Endothelial cell of umbilical vein (primary cell): Measurements from ENCODE around the gene ANKRD35. TPM values are rescaled to one million over a fixed set of nuclear protein-coding genes. Genes with fewer than 3 reads are reported as not detected.

Source experiments
- BruUV-seq: library from RNA; stranded (reverse); fragments of 400-500 nt; replicated peaks from 2 replicates; lab custom pipeline; 2021; lab: Mats Ljungman, UMichigan
- CTCF ChIA-PET: fragments of 300-600, 350-600 bp; sonication (Branson Sonifier 250); formaldehyde crosslinking; loops from one replicate; lab custom pipeline; 2021; ENCODE audit warnings: antibody characterized with exemption, inconsistent platforms; lab: Charles Lee
- POLR2A ChIA-PET: fragments of 300-600, 350-600 bp; sonication (Branson Sonifier 250); formaldehyde crosslinking; loops from one replicate; lab custom pipeline; 2021; ENCODE audit warnings: antibody characterized with exemption, inconsistent platforms; lab: Charles Lee
- DNase-seq: peaks from one replicate; pipeline ENCODE4 v3.0.0-alpha.2; 2011; ENCODE audit warnings: low read depth, low spot score
- FAIRE-seq: peaks from 2 replicates; lab custom pipeline; 2011; peaks lifted over from hg19 to GRCh38; lab: Jason Lieb, UNC
- H2AFZ ChIP-seq: 2 replicates; pipeline ENCODE4 v1.6.0; 2012; ENCODE audit warnings: low read depth, low read length, control low read depth, inconsistent platforms
- H3K27ac ChIP-seq: 2 replicates; pipeline ENCODE4 v1.5.1; 2011; ENCODE audit warnings: low read depth, mild to moderate bottlenecking, control low read depth, low read length, moderate library complexity; ENCODE audit not compliant: insufficient read depth
- H3K27me3 ChIP-seq, 2 experiments: 2 replicates each; pipeline versions ENCODE4 v1.6.0 to v1.6.1; 2011; ENCODE audit warnings: low read length in 2 of 2, mixed read lengths in 1 of 2; ENCODE audit not compliant: control insufficient read depth in 2 of 2, insufficient read depth in 2 of 2
- H3K36me3 ChIP-seq, 2 experiments: 2 replicates in 1 of 2; 3 replicates in 1 of 2; pipeline ENCODE4 v1.5.1; 2011; ENCODE audit warnings: low read length in 2 of 2, mild to moderate bottlenecking in 1 of 2, moderate library complexity in 1 of 2; ENCODE audit not compliant: control insufficient read depth in 2 of 2, insufficient read depth in 2 of 2; ENCODE audit errors: extremely low read depth in 1 of 2
- H3K4me1 ChIP-seq: 3 replicates; pipeline ENCODE4 v1.5.1; 2011; ENCODE audit warnings: mild to moderate bottlenecking, low read length; ENCODE audit not compliant: control insufficient read depth, insufficient read depth; ENCODE audit errors: extremely low read depth
- H3K4me2 ChIP-seq: 2 replicates; pipeline ENCODE4 v1.6.1; 2011; ENCODE audit warnings: low read length, control low read depth, mixed read lengths; ENCODE audit not compliant: insufficient read depth
- H3K4me3 ChIP-seq, 3 experiments: fragments of 200-600 bp in 1 of 3; sonication (generic), shearing (Covaris generic) in 1 of 3; replicated peaks in 1 of 3; 2 replicates each; pipeline ENCODE4 v1.5.1; 2011 to 2016; ENCODE audit warnings: control low read depth in 3 of 3, low read length in 3 of 3, mild to moderate bottlenecking in 2 of 3, inconsistent platforms in 1 of 3, low read depth in 1 of 3, moderate library complexity in 1 of 3; ENCODE audit not compliant: insufficient read depth in 1 of 3
- H3K79me2 ChIP-seq: 2 replicates; pipeline ENCODE4 v1.6.0; 2012; ENCODE audit warnings: low read length, inconsistent platforms; ENCODE audit not compliant: control insufficient read depth, insufficient read depth
- H3K9ac ChIP-seq: replicated peaks from 2 replicates; pipeline ENCODE3; 2011; ENCODE audit warnings: low read length, control low read depth; ENCODE audit not compliant: insufficient read depth; ENCODE audit errors: extremely low read depth
- H3K9me1 ChIP-seq: replicated peaks from 3 replicates; pipeline ENCODE4 v1.6.0; 2011; ENCODE audit warnings: mild to moderate bottlenecking, low read length; ENCODE audit not compliant: control insufficient read depth, insufficient read depth; ENCODE audit errors: extremely low read depth
- H3K9me3 ChIP-seq: replicated peaks from 2 replicates; pipeline ENCODE4 v1.5.1; 2012; ENCODE audit warnings: low read length, inconsistent platforms; ENCODE audit not compliant: control insufficient read depth, insufficient read depth
- H4K20me1 ChIP-seq: replicated peaks from 2 replicates; pipeline ENCODE3; 2011; ENCODE audit warnings: mild to moderate bottlenecking, low read length; ENCODE audit not compliant: control insufficient read depth, insufficient read depth; ENCODE audit errors: extremely low read depth
- CTCF ChIP-seq, 2 donors: IDR thresholded peaks; 1 replicate in 1 of 2; 2 replicates in 1 of 2; pipeline ENCODE4 v1.5.1; 2011; ENCODE audit warnings: low read length in 2 of 2, mild to moderate bottlenecking in 2 of 2, moderate library complexity in 2 of 2, control low read depth in 1 of 2, inconsistent platforms in 1 of 2, low read depth in 1 of 2; ENCODE audit not compliant: insufficient read depth in 1 of 2; ENCODE audit errors: extremely low read depth in 1 of 2
- EZH2 ChIP-seq: IDR thresholded peaks from 2 replicates; pipeline ENCODE4 v1.6.1; 2012; ENCODE audit warnings: borderline replicate concordance, low read depth, mild to moderate bottlenecking, moderate library complexity, low read length, inconsistent platforms; ENCODE audit not compliant: severe bottlenecking
- FOS ChIP-seq: IDR thresholded peaks from 2 replicates; pipeline ENCODE4 v1.6.1; 2011; ENCODE audit warnings: mild to moderate bottlenecking, low read length, moderate library complexity, borderline replicate concordance; ENCODE audit not compliant: insufficient read depth
- GATA2 ChIP-seq: IDR thresholded peaks from 2 replicates; pipeline ENCODE4 v1.7.0; 2011; ENCODE audit warnings: low read depth, mild to moderate bottlenecking, moderate library complexity, mixed read lengths, low read length; ENCODE audit not compliant: insufficient read length, insufficient read depth
- JUN ChIP-seq: IDR thresholded peaks from 2 replicates; pipeline ENCODE4 v1.6.1; 2011; ENCODE audit warnings: borderline replicate concordance, low read depth; ENCODE audit not compliant: insufficient read length, insufficient read depth
- MAX ChIP-seq: IDR thresholded peaks from 2 replicates; pipeline ENCODE4 v1.6.1; 2011; ENCODE audit not compliant: insufficient read depth, insufficient read length
- MYC ChIP-seq: IDR thresholded peaks from one replicate; pipeline ENCODE4 v1.6.1; 2011; ENCODE audit warnings: mild to moderate bottlenecking, low read depth, low read length
- POLR2A ChIP-seq: IDR thresholded peaks from 2 replicates; pipeline ENCODE4 v1.6.1; 2012; ENCODE audit warnings: low read depth, mild to moderate bottlenecking, control low read depth, low read length
- POLR2AphosphoS5 ChIP-seq: IDR thresholded peaks from 2 replicates; pipeline ENCODE4 v1.6.1; 2012; ENCODE audit warnings: low read depth, mild to moderate bottlenecking, control low read depth, low read length, moderate library complexity; ENCODE audit not compliant: insufficient read depth
- dilution Hi-C: fragments of 300-500 bp; cut with MboI; formaldehyde crosslinking; loops from one replicate; pipeline ENCODE4 v1.15.0; 2019; ENCODE audit warnings: low sequenced_read_pairs; ENCODE audit not compliant: extremely low pct_ligation_motif_present
- intact Hi-C: fragments of 100-400 bp; cut with micrococcal nuclease; formaldehyde crosslinking; loops from one replicate; pipeline ENCODE4 v1.10.0; 2022
- polyA plus RNA-seq, 4 experiments: library from polyadenylated mRNA; depleted of rRNA in 3 of 4; stranded (reverse) in 3 of 4; unstranded in 1 of 4; fragments of >200 nt; gene quantifications; 2 replicates each; pipeline versions ENCODE4 v1.2.1 to v1.2.3, GENCODE V29; 2011 to 2012; ENCODE audit warnings: missing spikeins in 1 of 4
- total RNA-seq: library from RNA; stranded (reverse); gene quantifications from 2 replicates; pipeline ENCODE4 v1.2.3, GENCODE V29; 2021

Gene ANKRD35
- total and polyA plus RNA-seq, 2 donors (not counting 3 experiments of a cell fraction or from before 2014, with no cell fraction given): 0.15 to 0.20 TPM

GRCh38 chr1:145898756-145899155, 13.1 kb upstream of the ANKRD35 start:
- intact Hi-C loops (no loop called here), dilution Hi-C loops (no loop called here)
- Histone ChIP-seq H3K4me3 (no peak overlapping the region), H3K9me3 (no peaks in the 10 kb centered on the region), H3K9ac (no peak overlapping the region), H3K27me3 (no peaks in the 10 kb centered on the region), H3K4me1 (no peaks in the 10 kb centered on the region), H3K9me1 (no peaks in the 10 kb centered on the region), H3K36me3 (peaks cover 4% of the 10 kb centered on the region in 2 experiments), H3K4me2 (no peak overlapping the region), H2AFZ (no peak overlapping the region), H3K27ac (no peak overlapping the region), H4K20me1 (no peaks in the 10 kb centered on the region), H3K79me2 (no peaks in the 10 kb centered on the region)
- ChIA-PET POLR2A (no interaction called here), CTCF (interaction anchor here (0.9 kb wide), 1 partner anchor 10 kb away, joined by 7 read pairs; the partner anchor contains the start of gene ITGA10)
- DNase-seq: no peak
- TF ChIP-seq MAX (no peak), POLR2A (no peak), MYC (no peak), FOS (no peak)
- no TSS peak for BruUV-seq
- no peak for FAIRE-seq

GRCh38 chr1:145897969-145898368, 12.3 kb upstream of the ANKRD35 start:
- no peak overlapping the region for H3K9ac ChIP-seq
- H3K27ac ChIP-seq: no peak overlapping the region
- BruUV-seq: no TSS peak
- ChIA-PET CTCF (no interaction called here), POLR2A (no interaction called here)
- no peak overlapping the region for H2AFZ ChIP-seq
- no peaks in the 10 kb centered on the region for H3K27me3 ChIP-seq
- H3K9me1 ChIP-seq: no peaks in the 10 kb centered on the region
- no peak overlapping the region for H3K4me2 ChIP-seq
- dilution Hi-C loops (no loop called here), intact Hi-C loops (no loop called here)
- H3K36me3 ChIP-seq: peaks cover 4 to 6% of the 10 kb centered on the region in 2 experiments
- H3K79me2 ChIP-seq: no peaks in the 10 kb centered on the region
- TF ChIP-seq GATA2 (no peak), MYC (no peak), MAX (no peak), JUN (no peak), POLR2AphosphoS5 (no peak), EZH2 (no peak), CTCF (IDR thresholded peaks at IDR 0.05; ENCODE audit: extremely low read depth in 1 of 2, insufficient read depth in 1 of 2, low read depth in 1 of 2, low read length in 2 of 2) (no peak), FOS (no peak), POLR2A (no peak)
- H4K20me1 ChIP-seq: no peaks in the 10 kb centered on the region
- H3K4me1 ChIP-seq: peaks cover 8% of the 10 kb centered on the region
- no peak for FAIRE-seq
- no peak for DNase-seq
- no peaks in the 10 kb centered on the region for H3K9me3 ChIP-seq
- H3K4me3 ChIP-seq: no peak overlapping the region
